ENCODE results near the gene TMEM132E.

- TF ChIP-seq CTCF (IDR thresholded peaks at IDR 0.05) (no peak), POLR2A (IDR thresholded peaks at IDR 0.05) (no peak)
These were observed 43.7 kb downstream of the TMEM132E start for GRCh38 chr17:34622862-34623623.

All from suprapubic skin (tissue), 3 donors.